GM21528 (cell line): ENCODE measurements around the gene NPM1.
"Not testable (repeated sequence)": the region's sequence is repeated elsewhere in the genome, so short reads cannot be mapped to it uniquely, and the experiment has no call there.

Source experiments
- ATAC-seq: cut with Tn5 transposase; IDR thresholded peaks from one replicate; pipeline ENCODE4 v1.9.1; 2021; ENCODE audit warnings: mild to moderate bottlenecking, moderate library complexity; ENCODE audit not compliant: unreplicated experiment, low FRiP score

NPM1 gene

GRCh38 chr5:171384999-171385398 is 2.6 kb upstream of the NPM1 start:
- ATAC-seq, result not testable (repeated sequence)

GRCh38 chr5:171386006-171386671 is 1.5 kb upstream of the NPM1 start:
- ATAC-seq, result no peak

GRCh38 chr5:171386861-171387344 is 746 bp upstream of the NPM1 start:
- ATAC-seq, result peak; percentile 2

GRCh38 chr5:171387970-171388815 is 544 bp downstream of the NPM1 start:
- ATAC-seq, result peak; percentile 36

- ATAC-seq, result peak; percentile 3
These were observed 1.1 kb downstream of the NPM1 start for GRCh38 chr5:171388816-171389168.

- ATAC-seq, result no peak
These were observed 3.4 kb downstream of the NPM1 start for GRCh38 chr5:171390883-171391677.

- ATAC-seq, result no peak
These were observed 4.4 kb downstream of the NPM1 start for GRCh38 chr5:171391996-171392577.

- ATAC-seq, result no peak
These were observed 5.0 kb downstream of the NPM1 start for GRCh38 chr5:171392585-171393159.

- no peak for ATAC-seq
These were observed 7.4 kb downstream of the NPM1 start for GRCh38 chr5:171395042-171395441.

- ATAC-seq, result not testable (repeated sequence)
These were observed 8.9 kb downstream of the NPM1 start for GRCh38 chr5:171396583-171396982.

GRCh38 chr5:171397190-171397589 is 9.5 kb downstream of the NPM1 start:
- ATAC-seq, result no peak

GRCh38 chr5:171397599-171397998 is 9.9 kb downstream of the NPM1 start:
- ATAC-seq, result no peak

GRCh38 chr5:171398660-171399059 is 11.0 kb downstream of the NPM1 start:
- ATAC-seq, result not testable (repeated sequence)

GRCh38 chr5:171400169-171400568 is 12.5 kb downstream of the NPM1 start:
- ATAC-seq, result no peak

- ATAC-seq, result no peak
These were observed 13.7 kb downstream of the NPM1 start for GRCh38 chr5:171401167-171401947.

- ATAC-seq, result not testable (repeated sequence)
These were observed 15.1 kb downstream of the NPM1 start for GRCh38 chr5:171402751-171403150.

- ATAC-seq, result no peak
These were observed 18.0 kb downstream of the NPM1 start for GRCh38 chr5:171405615-171406014.

- no peak for ATAC-seq
These were observed 19.6 kb downstream of the NPM1 start for GRCh38 chr5:171407234-171407633.
